Suprapubic skin (tissue), 4 donors: ENCODE measurements around the gene PTPRD.

Source experiments
- CTCF ChIP-seq, 2 donors: fragments of 200-600 bp in 1 of 2; fragments of 450-650 bp in 1 of 2; sonication (generic) in 1 of 2; IDR thresholded peaks; one replicate each; pipeline ENCODE4 v1.5.1; 2016 to 2019; ENCODE audit warnings: antibody characterized with exemption in 2 of 2, mild to moderate bottlenecking in 1 of 2, moderate library complexity in 1 of 2
- POLR2A ChIP-seq, 2 donors: fragments of 450-650 bp; IDR thresholded peaks; one replicate each; pipeline ENCODE4 v1.6.1; 2017; ENCODE audit warnings: antibody characterized with exemption in 2 of 2, mild to moderate bottlenecking in 2 of 2, moderate library complexity in 2 of 2
- POLR2AphosphoS5 ChIP-seq, 3 donors: sonication (generic); formaldehyde crosslinking; IDR thresholded peaks; one replicate each; pipeline ENCODE4 v1.6.1; 2017; ENCODE audit warnings: antibody characterized with exemption in 3 of 3

- TF ChIP-seq POLR2A (IDR thresholded peaks at IDR 0.05) (no peak), CTCF (IDR thresholded peaks at IDR 0.05) (no peak), POLR2AphosphoS5 (IDR thresholded peaks at IDR 0.05) (no peak)
Measured at GRCh38 chr9:8365029-8365428, 2247.8 kb downstream of the PTPRD start.
